ENCODE data around the gene SYNE3.

- TF ChIP-seq TARDBP (IDR thresholded peaks at IDR 0.05) (no peak), ZNF280B (CRISPR knock-in tag; IDR thresholded peaks at IDR 0.05) (no peak), GABPB1 (CRISPR knock-in tag; IDR thresholded peaks at IDR 0.05) (no peak), HDAC2 (IDR thresholded peaks at IDR 0.05) (no peak), RFX5 (IDR thresholded peaks at IDR 0.05; ENCODE audit: low read depth, low read length) (no peak), ZBTB2 (IDR thresholded peaks at IDR 0.05) (no peak), ELF1 (tag; IDR thresholded peaks at IDR 0.05) (no peak), FOXM1 (IDR thresholded peaks at IDR 0.05; ENCODE audit: low read depth) (no peak), FOXM1 (CRISPR knock-in tag; IDR thresholded peaks at IDR 0.05; ENCODE audit: low read depth) (no peak), TAF1 (IDR thresholded peaks at IDR 0.05; ENCODE audit: control insufficient read depth, extremely low read depth, insufficient read depth, low read length, severe bottlenecking) (no peak), ZNF75A (CRISPR knock-in tag; IDR thresholded peaks at IDR 0.05) (no peak), CTCF (IDR thresholded peaks at IDR 0.05 in 2 of 3, conservative IDR thresholded peaks at IDR 0.05 in 1 of 3; ENCODE audit: insufficient read depth in 2 of 3, low read depth in 1 of 3, low read length in 3 of 3) (no peak)
These were observed 42.8 kb upstream of the SYNE3 start for GRCh38 chr14:95559203-95559602.
